H1 (cell line): ENCODE data around the gene KYNU. TPM values are rescaled to one million over a fixed set of nuclear protein-coding genes. Genes with fewer than 3 reads are reported as not detected.

Experiments used
- HDAC2 ChIP-seq, 2 experiments: fragments of 300-600 bp in 1 of 2; sonication (generic) in 1 of 2; IDR thresholded peaks; 2 replicates each; pipeline ENCODE4 v1.6.1; 2011 to 2012; ENCODE audit warnings: low read depth in 2 of 2, low read length in 2 of 2, mild to moderate bottlenecking in 2 of 2, moderate library complexity in 2 of 2, borderline replicate concordance in 1 of 2, inconsistent platforms in 1 of 2
- NRF1 ChIP-seq: IDR thresholded peaks from 2 replicates; pipeline ENCODE4 v1.6.1; 2011; ENCODE audit warnings: mild to moderate bottlenecking, low read depth, low read length, improper control_type of control experiment
- RBBP5 ChIP-seq: IDR thresholded peaks from 2 replicates; pipeline ENCODE4 v1.7.1; 2012; ENCODE audit warnings: low read depth, mild to moderate bottlenecking, inconsistent platforms, low read length, moderate library complexity, borderline replicate concordance
- RFX5 ChIP-seq: IDR thresholded peaks from 2 replicates; pipeline ENCODE4 v1.6.1; 2011; ENCODE audit warnings: low read depth, low read length, improper control_type of control experiment, borderline replicate concordance
- SAP30 ChIP-seq: fragments of 300-600 bp; sonication (generic); IDR thresholded peaks from 2 replicates; pipeline ENCODE4 v1.7.1; 2012; ENCODE audit warnings: low read length, moderate library complexity, mild to moderate bottlenecking, inconsistent platforms; ENCODE audit not compliant: insufficient read depth, insufficient replicate concordance
- polyA plus RNA-seq, 7 experiments: library from polyadenylated mRNA; depleted of rRNA in 3 of 7; stranded (reverse) in 5 of 7; unstranded in 2 of 7; fragments of >200 nt in 5 of 7; fragments of 200-250 nt in 2 of 7; gene quantifications; 1 replicate in 5 of 7; 2 replicates in 1 of 7; 4 replicates in 1 of 7; pipeline versions ENCODE4 v1.2.1 to v1.2.3, GENCODE V29; 2011 to 2013; ENCODE audit warnings: missing spikeins in 2 of 7, mixed read lengths in 2 of 7
- total RNA-seq: library from RNA; stranded (reverse); fragmentation: NEBNext Ultra II Directional; extraction: Animal tissue kit (Norgen Biotek cat#: 25700); gene quantifications from 2 replicates; pipeline ENCODE4 v1.2.1, GENCODE V29; 2021

The KYNU gene
- total and polyA plus RNA-seq, 2 of the 8 experiments (the other 6 are each of a cell fraction or from before 2014, with no cell fraction given), result 0.09 to 0.13 TPM

- TF ChIP-seq HDAC2 (IDR thresholded peaks at IDR 0.05; ENCODE audit: borderline replicate concordance in 1 of 2, low read depth in 2 of 2, low read length in 2 of 2), result no peak
- TF ChIP-seq SAP30, result no peak
- no peak for TF ChIP-seq RFX5
- TF ChIP-seq NRF1, result no peak
- TF ChIP-seq RBBP5, result no peak
- TF ChIP-seq, all 59 proteins: peak for 0
Measured at GRCh38 chr2:142926445-142926844, 49.0 kb downstream of the KYNU start (continued).
